ENCODE data around the gene CDPF1. TPM values are rescaled to one million over a fixed set of nuclear protein-coding genes. Genes with fewer than 3 reads are reported as not detected.

Gene CDPF1
- total and polyA plus RNA-seq, 2 donors (not counting 3 experiments of a cell fraction or from before 2014, with no cell fraction given), result 9.7 to 9.9 TPM

DNA sequence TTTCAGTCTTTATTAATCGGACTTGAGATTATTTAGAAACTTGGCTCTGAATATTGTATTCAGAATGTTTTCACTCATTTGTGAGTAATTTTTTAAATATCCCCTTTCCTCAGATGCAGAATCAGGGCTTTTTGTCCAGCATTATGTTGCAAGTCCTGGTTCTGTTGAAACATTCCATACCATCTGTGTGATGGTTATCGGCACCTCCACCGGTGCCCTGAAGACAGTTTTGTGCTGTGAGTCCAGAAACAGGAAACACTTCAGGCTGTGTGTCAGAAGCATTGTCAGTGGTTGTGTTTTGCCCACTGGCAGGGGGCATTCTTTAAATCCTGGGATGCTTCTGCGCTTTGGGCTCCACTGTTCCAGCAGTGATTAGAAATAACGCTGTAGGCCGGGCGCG, 20.4 kb downstream of the CDPF1 start:
- CTCF ChIA-PET, result no interaction called here

More for the DNA sequence above, 20.4 kb downstream of the CDPF1 start:
- DNase-seq (ENCODE audit: low read depth, low spot score) (no peak), FAIRE-seq (no peak)
- Histone ChIP-seq H3K4me1 (ENCODE audit: control insufficient read depth, extremely low read depth, insufficient read depth, low read length) (no peaks in the 10 kb centered on the region), H3K27me3 (ENCODE audit: control insufficient read depth in 2 of 2, insufficient read depth in 2 of 2, low read length in 2 of 2) (no peaks in the 10 kb centered on the region), H4K20me1 (replicated peaks; ENCODE audit: control insufficient read depth, extremely low read depth, insufficient read depth, low read length) (no peaks in the 10 kb centered on the region), H3K9me3 (replicated peaks; ENCODE audit: control insufficient read depth, insufficient read depth, low read length) (no peaks in the 10 kb centered on the region), H3K36me3 (ENCODE audit: control insufficient read depth in 2 of 2, extremely low read depth in 1 of 2, insufficient read depth in 2 of 2, low read length in 2 of 2) (no peaks in the 10 kb centered on the region), H3K9ac (replicated peaks; ENCODE audit: extremely low read depth, insufficient read depth, low read length) (no peak overlapping the region), H3K9me1 (replicated peaks; ENCODE audit: control insufficient read depth, extremely low read depth, insufficient read depth, low read length) (no peaks in the 10 kb centered on the region), H2AFZ (ENCODE audit: low read depth, low read length) (no peak overlapping the region), H3K4me2 (ENCODE audit: insufficient read depth, low read length) (no peak overlapping the region), H3K4me3 (replicated peaks in 1 of 3; ENCODE audit: insufficient read depth in 1 of 3, low read depth in 1 of 3, low read length in 3 of 3) (no peak overlapping the region), H3K27ac (ENCODE audit: insufficient read depth, low read depth, low read length) (no peak overlapping the region), H3K79me2 (ENCODE audit: control insufficient read depth, insufficient read depth, low read length) (no peaks in the 10 kb centered on the region)
- no peak for TF ChIP-seq EZH2 (IDR thresholded peaks at IDR 0.05; ENCODE audit: borderline replicate concordance, low read depth, low read length, severe bottlenecking)
- TF ChIP-seq MYC (IDR thresholded peaks at IDR 0.05; ENCODE audit: low read depth, low read length), result no peak
- TF ChIP-seq, protein P1, sequence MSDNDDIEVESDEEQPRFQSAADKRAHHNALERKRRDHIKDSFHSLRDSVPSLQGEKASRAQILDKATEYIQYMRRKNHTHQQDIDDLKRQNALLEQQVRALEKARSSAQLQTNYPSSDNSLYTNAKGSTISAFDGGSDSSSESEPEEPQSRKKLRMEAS (IDR thresholded peaks at IDR 0.05; ENCODE audit: insufficient read depth, insufficient read length), result no peak
- no peak for TF ChIP-seq POLR2A (IDR thresholded peaks at IDR 0.05; ENCODE audit: low read depth, low read length)
- TF ChIP-seq FOS (IDR thresholded peaks at IDR 0.05; ENCODE audit: borderline replicate concordance, insufficient read depth, low read length), result no peak
- TF ChIP-seq JUN (IDR thresholded peaks at IDR 0.05; ENCODE audit: borderline replicate concordance, insufficient read depth, insufficient read length, low read depth), result no peak
- no peak for TF ChIP-seq GATA2 (IDR thresholded peaks at IDR 0.05; ENCODE audit: insufficient read depth, insufficient read length, low read depth, low read length)
- TF ChIP-seq, protein P2, sequence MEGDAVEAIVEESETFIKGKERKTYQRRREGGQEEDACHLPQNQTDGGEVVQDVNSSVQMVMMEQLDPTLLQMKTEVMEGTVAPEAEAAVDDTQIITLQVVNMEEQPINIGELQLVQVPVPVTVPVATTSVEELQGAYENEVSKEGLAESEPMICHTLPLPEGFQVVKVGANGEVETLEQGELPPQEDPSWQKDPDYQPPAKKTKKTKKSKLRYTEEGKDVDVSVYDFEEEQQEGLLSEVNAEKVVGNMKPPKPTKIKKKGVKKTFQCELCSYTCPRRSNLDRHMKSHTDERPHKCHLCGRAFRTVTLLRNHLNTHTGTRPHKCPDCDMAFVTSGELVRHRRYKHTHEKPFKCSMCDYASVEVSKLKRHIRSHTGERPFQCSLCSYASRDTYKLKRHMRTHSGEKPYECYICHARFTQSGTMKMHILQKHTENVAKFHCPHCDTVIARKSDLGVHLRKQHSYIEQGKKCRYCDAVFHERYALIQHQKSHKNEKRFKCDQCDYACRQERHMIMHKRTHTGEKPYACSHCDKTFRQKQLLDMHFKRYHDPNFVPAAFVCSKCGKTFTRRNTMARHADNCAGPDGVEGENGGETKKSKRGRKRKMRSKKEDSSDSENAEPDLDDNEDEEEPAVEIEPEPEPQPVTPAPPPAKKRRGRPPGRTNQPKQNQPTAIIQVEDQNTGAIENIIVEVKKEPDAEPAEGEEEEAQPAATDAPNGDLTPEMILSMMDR (IDR thresholded peaks at IDR 0.05; ENCODE audit: extremely low read depth in 1 of 2, insufficient read depth in 1 of 2, low read depth in 1 of 2, low read length in 2 of 2), result no peak
- intact Hi-C loops (cut with micrococcal nuclease) (no loop called here), dilution Hi-C loops (cut with MboI; ENCODE audit: extremely low pct_ligation_motif_present, low sequenced_read_pairs) (no loop called here)
- POLR2A ChIA-PET, result no interaction called here
- BruUV-seq (replicated peaks), result no TSS peak

Data from endothelial cell of umbilical vein (primary cell).